H1 (cell line): ENCODE data around the gene DNAJC16. TPM values are rescaled to one million over a fixed set of nuclear protein-coding genes. Genes with fewer than 3 reads are reported as not detected.

Experiments used
- JUND ChIP-seq: IDR thresholded peaks from 2 replicates; pipeline ENCODE4 v1.6.1; 2011; ENCODE audit warnings: mild to moderate bottlenecking, improper control_type of control experiment, low read length
- KDM4A ChIP-seq: IDR thresholded peaks from one replicate; pipeline ENCODE4 v1.7.1; 2012; ENCODE audit warnings: low read depth, mild to moderate bottlenecking, moderate library complexity, low read length, inconsistent platforms; ENCODE audit not compliant: severe bottlenecking
- MAFK ChIP-seq: IDR thresholded peaks from 2 replicates; pipeline ENCODE4 v1.6.1; 2012; ENCODE audit warnings: low read depth, mild to moderate bottlenecking, improper control_type of control experiment, low read length
- RXRA ChIP-seq: IDR thresholded peaks from 2 replicates; pipeline ENCODE4 v1.6.1; 2011; ENCODE audit warnings: low read depth, mild to moderate bottlenecking, low read length, moderate library complexity; ENCODE audit not compliant: insufficient read depth
- TEAD4 ChIP-seq: IDR thresholded peaks from 2 replicates; pipeline ENCODE4 v1.6.1; 2012; ENCODE audit warnings: low read depth, low read length, inconsistent platforms, mixed read lengths
- polyA plus RNA-seq, 7 experiments: library from polyadenylated mRNA; depleted of rRNA in 3 of 7; stranded (reverse) in 5 of 7; unstranded in 2 of 7; fragments of >200 nt in 5 of 7; fragments of 200-250 nt in 2 of 7; gene quantifications; 1 replicate in 5 of 7; 2 replicates in 1 of 7; 4 replicates in 1 of 7; pipeline versions ENCODE4 v1.2.1 to v1.2.3, GENCODE V29; 2011 to 2013; ENCODE audit warnings: missing spikeins in 2 of 7, mixed read lengths in 2 of 7
- total RNA-seq: library from RNA; stranded (reverse); fragmentation: NEBNext Ultra II Directional; extraction: Animal tissue kit (Norgen Biotek cat#: 25700); gene quantifications from 2 replicates; pipeline ENCODE4 v1.2.1, GENCODE V29; 2021
- TF ChIP-seq, protein P1 (sequence below): fragments of 300-600 bp; sonication (generic); IDR thresholded peaks from 2 replicates; pipeline ENCODE4 v1.7.1; 2012; ENCODE audit warnings: low read length, moderate library complexity, mild to moderate bottlenecking, inconsistent platforms; ENCODE audit not compliant: insufficient replicate concordance
- TF ChIP-seq, protein P2 (sequence below): IDR thresholded peaks from 2 replicates; pipeline ENCODE4 v1.6.1; 2011; ENCODE audit warnings: low read length, improper control_type of control experiment

DNAJC16 gene
- total and polyA plus RNA-seq, 2 of the 8 experiments (the other 6 are each of a cell fraction or from before 2014, with no cell fraction given): 7.9 to 23.3 TPM

DNA sequence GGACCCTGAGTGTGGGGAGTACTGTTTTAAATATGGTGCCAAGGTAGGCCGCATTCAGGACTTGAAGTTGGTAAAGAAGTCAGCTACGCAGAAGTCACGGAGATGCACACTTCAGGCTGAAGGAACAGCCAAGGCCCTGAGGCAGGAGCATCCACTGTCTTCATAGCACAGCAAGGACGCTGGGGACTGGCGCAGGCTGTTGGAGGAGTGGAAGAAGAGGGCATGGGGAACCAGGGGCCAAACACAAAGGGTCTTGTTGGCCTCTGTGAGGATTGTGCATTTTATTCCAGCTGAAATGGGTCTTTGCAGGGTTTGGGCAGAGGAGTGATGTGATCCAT lies 16.6 kb downstream of the DNAJC16 start (continued):
- no peak for TF ChIP-seq TEAD4
- TF ChIP-seq JUND: no peak
- TF ChIP-seq RXRA: no peak
- TF ChIP-seq MAFK: no peak
- TF ChIP-seq, protein P1, sequence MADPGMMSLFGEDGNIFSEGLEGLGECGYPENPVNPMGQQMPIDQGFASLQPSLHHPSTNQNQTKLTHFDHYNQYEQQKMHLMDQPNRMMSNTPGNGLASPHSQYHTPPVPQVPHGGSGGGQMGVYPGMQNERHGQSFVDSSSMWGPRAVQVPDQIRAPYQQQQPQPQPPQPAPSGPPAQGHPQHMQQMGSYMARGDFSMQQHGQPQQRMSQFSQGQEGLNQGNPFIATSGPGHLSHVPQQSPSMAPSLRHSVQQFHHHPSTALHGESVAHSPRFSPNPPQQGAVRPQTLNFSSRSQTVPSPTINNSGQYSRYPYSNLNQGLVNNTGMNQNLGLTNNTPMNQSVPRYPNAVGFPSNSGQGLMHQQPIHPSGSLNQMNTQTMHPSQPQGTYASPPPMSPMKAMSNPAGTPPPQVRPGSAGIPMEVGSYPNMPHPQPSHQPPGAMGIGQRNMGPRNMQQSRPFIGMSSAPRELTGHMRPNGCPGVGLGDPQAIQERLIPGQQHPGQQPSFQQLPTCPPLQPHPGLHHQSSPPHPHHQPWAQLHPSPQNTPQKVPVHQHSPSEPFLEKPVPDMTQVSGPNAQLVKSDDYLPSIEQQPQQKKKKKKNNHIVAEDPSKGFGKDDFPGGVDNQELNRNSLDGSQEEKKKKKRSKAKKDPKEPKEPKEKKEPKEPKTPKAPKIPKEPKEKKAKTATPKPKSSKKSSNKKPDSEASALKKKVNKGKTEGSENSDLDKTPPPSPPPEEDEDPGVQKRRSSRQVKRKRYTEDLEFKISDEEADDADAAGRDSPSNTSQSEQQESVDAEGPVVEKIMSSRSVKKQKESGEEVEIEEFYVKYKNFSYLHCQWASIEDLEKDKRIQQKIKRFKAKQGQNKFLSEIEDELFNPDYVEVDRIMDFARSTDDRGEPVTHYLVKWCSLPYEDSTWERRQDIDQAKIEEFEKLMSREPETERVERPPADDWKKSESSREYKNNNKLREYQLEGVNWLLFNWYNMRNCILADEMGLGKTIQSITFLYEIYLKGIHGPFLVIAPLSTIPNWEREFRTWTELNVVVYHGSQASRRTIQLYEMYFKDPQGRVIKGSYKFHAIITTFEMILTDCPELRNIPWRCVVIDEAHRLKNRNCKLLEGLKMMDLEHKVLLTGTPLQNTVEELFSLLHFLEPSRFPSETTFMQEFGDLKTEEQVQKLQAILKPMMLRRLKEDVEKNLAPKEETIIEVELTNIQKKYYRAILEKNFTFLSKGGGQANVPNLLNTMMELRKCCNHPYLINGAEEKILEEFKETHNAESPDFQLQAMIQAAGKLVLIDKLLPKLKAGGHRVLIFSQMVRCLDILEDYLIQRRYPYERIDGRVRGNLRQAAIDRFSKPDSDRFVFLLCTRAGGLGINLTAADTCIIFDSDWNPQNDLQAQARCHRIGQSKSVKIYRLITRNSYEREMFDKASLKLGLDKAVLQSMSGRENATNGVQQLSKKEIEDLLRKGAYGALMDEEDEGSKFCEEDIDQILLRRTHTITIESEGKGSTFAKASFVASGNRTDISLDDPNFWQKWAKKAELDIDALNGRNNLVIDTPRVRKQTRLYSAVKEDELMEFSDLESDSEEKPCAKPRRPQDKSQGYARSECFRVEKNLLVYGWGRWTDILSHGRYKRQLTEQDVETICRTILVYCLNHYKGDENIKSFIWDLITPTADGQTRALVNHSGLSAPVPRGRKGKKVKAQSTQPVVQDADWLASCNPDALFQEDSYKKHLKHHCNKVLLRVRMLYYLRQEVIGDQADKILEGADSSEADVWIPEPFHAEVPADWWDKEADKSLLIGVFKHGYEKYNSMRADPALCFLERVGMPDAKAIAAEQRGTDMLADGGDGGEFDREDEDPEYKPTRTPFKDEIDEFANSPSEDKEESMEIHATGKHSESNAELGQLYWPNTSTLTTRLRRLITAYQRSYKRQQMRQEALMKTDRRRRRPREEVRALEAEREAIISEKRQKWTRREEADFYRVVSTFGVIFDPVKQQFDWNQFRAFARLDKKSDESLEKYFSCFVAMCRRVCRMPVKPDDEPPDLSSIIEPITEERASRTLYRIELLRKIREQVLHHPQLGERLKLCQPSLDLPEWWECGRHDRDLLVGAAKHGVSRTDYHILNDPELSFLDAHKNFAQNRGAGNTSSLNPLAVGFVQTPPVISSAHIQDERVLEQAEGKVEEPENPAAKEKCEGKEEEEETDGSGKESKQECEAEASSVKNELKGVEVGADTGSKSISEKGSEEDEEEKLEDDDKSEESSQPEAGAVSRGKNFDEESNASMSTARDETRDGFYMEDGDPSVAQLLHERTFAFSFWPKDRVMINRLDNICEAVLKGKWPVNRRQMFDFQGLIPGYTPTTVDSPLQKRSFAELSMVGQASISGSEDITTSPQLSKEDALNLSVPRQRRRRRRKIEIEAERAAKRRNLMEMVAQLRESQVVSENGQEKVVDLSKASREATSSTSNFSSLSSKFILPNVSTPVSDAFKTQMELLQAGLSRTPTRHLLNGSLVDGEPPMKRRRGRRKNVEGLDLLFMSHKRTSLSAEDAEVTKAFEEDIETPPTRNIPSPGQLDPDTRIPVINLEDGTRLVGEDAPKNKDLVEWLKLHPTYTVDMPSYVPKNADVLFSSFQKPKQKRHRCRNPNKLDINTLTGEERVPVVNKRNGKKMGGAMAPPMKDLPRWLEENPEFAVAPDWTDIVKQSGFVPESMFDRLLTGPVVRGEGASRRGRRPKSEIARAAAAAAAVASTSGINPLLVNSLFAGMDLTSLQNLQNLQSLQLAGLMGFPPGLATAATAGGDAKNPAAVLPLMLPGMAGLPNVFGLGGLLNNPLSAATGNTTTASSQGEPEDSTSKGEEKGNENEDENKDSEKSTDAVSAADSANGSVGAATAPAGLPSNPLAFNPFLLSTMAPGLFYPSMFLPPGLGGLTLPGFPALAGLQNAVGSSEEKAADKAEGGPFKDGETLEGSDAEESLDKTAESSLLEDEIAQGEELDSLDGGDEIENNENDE: no peak
- TF ChIP-seq, protein P2, sequence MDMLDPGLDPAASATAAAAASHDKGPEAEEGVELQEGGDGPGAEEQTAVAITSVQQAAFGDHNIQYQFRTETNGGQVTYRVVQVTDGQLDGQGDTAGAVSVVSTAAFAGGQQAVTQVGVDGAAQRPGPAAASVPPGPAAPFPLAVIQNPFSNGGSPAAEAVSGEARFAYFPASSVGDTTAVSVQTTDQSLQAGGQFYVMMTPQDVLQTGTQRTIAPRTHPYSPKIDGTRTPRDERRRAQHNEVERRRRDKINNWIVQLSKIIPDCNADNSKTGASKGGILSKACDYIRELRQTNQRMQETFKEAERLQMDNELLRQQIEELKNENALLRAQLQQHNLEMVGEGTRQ: no peak
- TF ChIP-seq KDM4A: no peak
